ENCODE results near the gene ASH1L. TPM values are rescaled to one million over a fixed set of nuclear protein-coding genes. Genes with fewer than 3 reads are reported as not detected.

ASH1L gene
- total and polyA plus RNA-seq, 9 of the 15 experiments (the other 6 are each of a cell fraction or from before 2014, with no cell fraction given) = 2.0 to 23.3 (median 14.6) TPM

GRCh38 chr1:155562581-155563376, at the start of gene ASH1L (continued):
- TF ChIP-seq RBM14 (IDR thresholded peaks at IDR 0.05; ENCODE audit: borderline replicate concordance, insufficient read depth, low read depth, low read length) (no peak), PTTG1 (tag; IDR thresholded peaks at IDR 0.05; ENCODE audit: low read depth) (no peak), GABPB2 (CRISPR knock-in tag; conservative IDR thresholded peaks at IDR 0.05) (no peak; the same call in 1 of the 2 replicates), E2F5 (CRISPR knock-in tag; IDR thresholded peaks at IDR 0.05) (peak; percentile 65; the same call in 1 of the 2 replicates), ZKSCAN8 (CRISPR knock-in tag; IDR thresholded peaks at IDR 0.05) (no peak), AFF4 (CRISPR knock-in tag; IDR thresholded peaks at IDR 0.05) (peak; percentile 74; the same call in 1 of the 2 replicates), CHCHD3 (CRISPR knock-in tag; IDR thresholded peaks at IDR 0.05) (no peak; the same call in 1 of the 2 replicates), USF1 (CRISPR knock-in tag; IDR thresholded peaks at IDR 0.05) (peak; percentile 33; the same call in 1 of the 2 replicates), SFPQ (IDR thresholded peaks at IDR 0.05; ENCODE audit: low read depth, low read length) (no peak), TCF7 (IDR thresholded peaks at IDR 0.05; ENCODE audit: borderline replicate concordance) (no peak), NONO (IDR thresholded peaks at IDR 0.05; ENCODE audit: low read depth in 2 of 2, low read length in 1 of 2) (peak; percentile 67 to 100), KLF10 (CRISPR knock-in tag; IDR thresholded peaks at IDR 0.05) (no peak), ZNF143 (CRISPR knock-in tag; IDR thresholded peaks at IDR 0.05) (peak; percentile 67), ZBTB11 (CRISPR knock-in tag; IDR thresholded peaks at IDR 0.05) (0 out of 6 replicates have a peak, but pooled peaks of 1 of the 3 experiments have one; percentile 25)
